ENCODE data around the gene TMEM37.

Gene TMEM37

GRCh38 chr2:119435953-119436297 is 4.3 kb downstream of the TMEM37 start:
- no peak overlapping the region for H3K27ac ChIP-seq
- ChIA-PET CTCF (no interaction called here), POLR2A (ENCODE audit: low non-redundant PET) (no interaction called here)
- no peak for DNase-seq (ENCODE audit: low spot score)
- TF ChIP-seq CTCF (conservative IDR thresholded peaks at IDR 0.05; ENCODE audit: low read depth): no peak

GRCh38 chr2:119436993-119437772 is 5.5 kb downstream of the TMEM37 start:
- no peak for DNase-seq (ENCODE audit: low spot score)
- ChIA-PET POLR2A (ENCODE audit: low non-redundant PET) (no interaction called here), CTCF (interaction anchor here (0.6 kb wide), 1 partner anchor 178 kb away, joined by 3 read pairs; no protein-coding TSS in a partner anchor)
- TF ChIP-seq CTCF (conservative IDR thresholded peaks at IDR 0.05; ENCODE audit: low read depth): no peak
- no peak overlapping the region for H3K27ac ChIP-seq

GRCh38 chr2:119438128-119438656 is 6.5 kb downstream of the TMEM37 start:
- TF ChIP-seq CTCF (conservative IDR thresholded peaks at IDR 0.05; ENCODE audit: low read depth): no peak
- POLR2A ChIA-PET (ENCODE audit: low non-redundant PET): no interaction called here
- DNase-seq (ENCODE audit: low spot score): no peak
- CTCF ChIA-PET: interaction anchor here (0.6 kb wide), 1 partner anchor 1051 kb away, joined by 3 read pairs; no protein-coding TSS in a partner anchor
- H3K27ac ChIP-seq: no peak overlapping the region

GRCh38 chr2:119438726-119439284 is 7.2 kb downstream of the TMEM37 start:
- ChIA-PET POLR2A (ENCODE audit: low non-redundant PET) (no interaction called here), CTCF (interaction anchor here (0.6 kb wide), 2 partner anchors 1052 to 1380 kb away, joined by 3 read pairs; no protein-coding TSS in a partner anchor)
- no peak for TF ChIP-seq CTCF (conservative IDR thresholded peaks at IDR 0.05; ENCODE audit: low read depth)
- no peak overlapping the region for H3K27ac ChIP-seq
- no peak for DNase-seq (ENCODE audit: low spot score)

GRCh38 chr2:119439574-119440500 is 8.2 kb downstream of the TMEM37 start:
- ChIA-PET POLR2A (ENCODE audit: low non-redundant PET) (no interaction called here), CTCF (no interaction called here)
- no peak for DNase-seq (ENCODE audit: low spot score)
- H3K27ac ChIP-seq: no peak overlapping the region
- no peak for TF ChIP-seq CTCF (conservative IDR thresholded peaks at IDR 0.05; ENCODE audit: low read depth)

GRCh38 chr2:119440501-119440870 is 8.8 kb downstream of the TMEM37 start:
- CTCF ChIA-PET: interaction anchor here (0.7 kb wide), 1 partner anchor 26 kb away, joined by 3 read pairs; no protein-coding TSS in a partner anchor
- TF ChIP-seq CTCF (conservative IDR thresholded peaks at IDR 0.05; ENCODE audit: low read depth): no peak
- POLR2A ChIA-PET (ENCODE audit: low non-redundant PET): no interaction called here
- no peak overlapping the region for H3K27ac ChIP-seq
- no peak for DNase-seq (ENCODE audit: low spot score)
